ENCODE results near the gene EFEMP1. TPM values are rescaled to one million over a fixed set of nuclear protein-coding genes. Genes with fewer than 3 reads are reported as not detected.

The EFEMP1 gene
- polyA plus RNA-seq, 1 of the 3 experiments (the other 2 are of a cell fraction), result 1,015 TPM

- Histone ChIP-seq H3K27me3 (ENCODE audit: insufficient read depth) (no peaks in the 10 kb centered on the region), H3K27ac (ENCODE audit: low read depth in 2 of 2, low read length in 1 of 2) (peak overlapping the region in 1 of 2 experiments; percentile 18; a peak in 1 of 4 replicates), H3K4me1 (ENCODE audit: control insufficient read depth in 1 of 2, insufficient read depth in 2 of 2, low read depth in 1 of 2, low read length in 1 of 2) (peaks cover 3 to 34% of the 10 kb centered on the region in 2 experiments; a peak in 3 of 4 replicates), H3K9me3 (no peaks in the 10 kb centered on the region), H3K79me2 (ENCODE audit: insufficient read depth) (peaks cover 7% of the 10 kb centered on the region; the same call in 1 of the 2 replicates), H3F3A (replicated peaks; ENCODE audit: insufficient read depth) (peaks cover 31% of the 10 kb centered on the region), H3K9me2 (no peaks in the 10 kb centered on the region), H2AFZ (ENCODE audit: low read depth) (no peak overlapping the region), H4K20me1 (ENCODE audit: insufficient read depth) (no peaks in the 10 kb centered on the region), H3K4me2 (no peak overlapping the region), H3K36me3 (replicated peaks in 1 of 2; ENCODE audit: control insufficient read depth in 1 of 2, insufficient read depth in 2 of 2, low read length in 1 of 2) (peaks cover 16 to 36% of the 10 kb centered on the region in 2 experiments), H3K4me3 (ENCODE audit: low read depth in 2 of 2, low read length in 1 of 2) (no peak overlapping the region), H3K9ac (no peak overlapping the region)
- ChIA-PET CTCF (interaction anchor here (1.1 kb wide), 1 partner anchor 80 kb away, joined by 4 read pairs; no protein-coding TSS in a partner anchor), POLR2A (no interaction called here)
- WGBS (ENCODE audit: low lambda C conversion rate), result 60% methylated on average over 6 of the region's 6 CpGs
- no peak for DNase-seq
- no peak for TF ChIP-seq SMC3 (IDR thresholded peaks at IDR 0.05; ENCODE audit: low read depth, low read length)
- TF ChIP-seq TCF12 (IDR thresholded peaks at IDR 0.05), result no peak
- no peak for TF ChIP-seq TEAD4 (IDR thresholded peaks at IDR 0.05; ENCODE audit: borderline replicate concordance, insufficient read depth)
- no peak for TF ChIP-seq RXRA (IDR thresholded peaks at IDR 0.05; ENCODE audit: borderline replicate concordance, low read depth)
- TF ChIP-seq ELF1 (IDR thresholded peaks at IDR 0.05), result no peak
- TF ChIP-seq CHD2 (IDR thresholded peaks at IDR 0.05; ENCODE audit: low read length, partially characterized antibody), result no peak
- TF ChIP-seq JUND (IDR thresholded peaks at IDR 0.05), result no peak
- no peak for TF ChIP-seq GABPA (IDR thresholded peaks at IDR 0.05; ENCODE audit: low read depth)
- no peak for TF ChIP-seq GATA2 (CRISPR knock-in tag; IDR thresholded peaks at IDR 0.05)
- TF ChIP-seq USF2 (IDR thresholded peaks at IDR 0.05; ENCODE audit: borderline replicate concordance, low read depth, low read length), result no peak
- no peak for TF ChIP-seq RFX5 (IDR thresholded peaks at IDR 0.05; ENCODE audit: low read length)
- no peak for TF ChIP-seq FOXJ3 (CRISPR knock-in tag; IDR thresholded peaks at IDR 0.05)
- TF ChIP-seq EZH2phosphoT487 (IDR thresholded peaks at IDR 0.05; ENCODE audit: borderline replicate concordance, low read depth), result no peak
- TF ChIP-seq CTCF (IDR thresholded peaks at IDR 0.05), result no peak
- TF ChIP-seq, protein P1, sequence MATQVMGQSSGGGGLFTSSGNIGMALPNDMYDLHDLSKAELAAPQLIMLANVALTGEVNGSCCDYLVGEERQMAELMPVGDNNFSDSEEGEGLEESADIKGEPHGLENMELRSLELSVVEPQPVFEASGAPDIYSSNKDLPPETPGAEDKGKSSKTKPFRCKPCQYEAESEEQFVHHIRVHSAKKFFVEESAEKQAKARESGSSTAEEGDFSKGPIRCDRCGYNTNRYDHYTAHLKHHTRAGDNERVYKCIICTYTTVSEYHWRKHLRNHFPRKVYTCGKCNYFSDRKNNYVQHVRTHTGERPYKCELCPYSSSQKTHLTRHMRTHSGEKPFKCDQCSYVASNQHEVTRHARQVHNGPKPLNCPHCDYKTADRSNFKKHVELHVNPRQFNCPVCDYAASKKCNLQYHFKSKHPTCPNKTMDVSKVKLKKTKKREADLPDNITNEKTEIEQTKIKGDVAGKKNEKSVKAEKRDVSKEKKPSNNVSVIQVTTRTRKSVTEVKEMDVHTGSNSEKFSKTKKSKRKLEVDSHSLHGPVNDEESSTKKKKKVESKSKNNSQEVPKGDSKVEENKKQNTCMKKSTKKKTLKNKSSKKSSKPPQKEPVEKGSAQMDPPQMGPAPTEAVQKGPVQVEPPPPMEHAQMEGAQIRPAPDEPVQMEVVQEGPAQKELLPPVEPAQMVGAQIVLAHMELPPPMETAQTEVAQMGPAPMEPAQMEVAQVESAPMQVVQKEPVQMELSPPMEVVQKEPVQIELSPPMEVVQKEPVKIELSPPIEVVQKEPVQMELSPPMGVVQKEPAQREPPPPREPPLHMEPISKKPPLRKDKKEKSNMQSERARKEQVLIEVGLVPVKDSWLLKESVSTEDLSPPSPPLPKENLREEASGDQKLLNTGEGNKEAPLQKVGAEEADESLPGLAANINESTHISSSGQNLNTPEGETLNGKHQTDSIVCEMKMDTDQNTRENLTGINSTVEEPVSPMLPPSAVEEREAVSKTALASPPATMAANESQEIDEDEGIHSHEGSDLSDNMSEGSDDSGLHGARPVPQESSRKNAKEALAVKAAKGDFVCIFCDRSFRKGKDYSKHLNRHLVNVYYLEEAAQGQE (IDR thresholded peaks at IDR 0.05; ENCODE audit: low read depth, low read length), result no peak
- no peak for TF ChIP-seq USF1 (IDR thresholded peaks at IDR 0.05; ENCODE audit: borderline replicate concordance, low read depth)
- TF ChIP-seq IRF3 (IDR thresholded peaks at IDR 0.05; ENCODE audit: low read depth, low read length), result no peak
- no peak for TF ChIP-seq FOXM1 (IDR thresholded peaks at IDR 0.05; ENCODE audit: low read depth)
- no peak for TF ChIP-seq YY1 (IDR thresholded peaks at IDR 0.05; ENCODE audit: low read depth)
Observed at GRCh38 chr2:55880416-55881143, 43.0 kb downstream of the EFEMP1 start.

Measured in SK-N-SH (cell line).